ENCODE results near the gene PPP6R1.

- TF ChIP-seq, protein P1, sequence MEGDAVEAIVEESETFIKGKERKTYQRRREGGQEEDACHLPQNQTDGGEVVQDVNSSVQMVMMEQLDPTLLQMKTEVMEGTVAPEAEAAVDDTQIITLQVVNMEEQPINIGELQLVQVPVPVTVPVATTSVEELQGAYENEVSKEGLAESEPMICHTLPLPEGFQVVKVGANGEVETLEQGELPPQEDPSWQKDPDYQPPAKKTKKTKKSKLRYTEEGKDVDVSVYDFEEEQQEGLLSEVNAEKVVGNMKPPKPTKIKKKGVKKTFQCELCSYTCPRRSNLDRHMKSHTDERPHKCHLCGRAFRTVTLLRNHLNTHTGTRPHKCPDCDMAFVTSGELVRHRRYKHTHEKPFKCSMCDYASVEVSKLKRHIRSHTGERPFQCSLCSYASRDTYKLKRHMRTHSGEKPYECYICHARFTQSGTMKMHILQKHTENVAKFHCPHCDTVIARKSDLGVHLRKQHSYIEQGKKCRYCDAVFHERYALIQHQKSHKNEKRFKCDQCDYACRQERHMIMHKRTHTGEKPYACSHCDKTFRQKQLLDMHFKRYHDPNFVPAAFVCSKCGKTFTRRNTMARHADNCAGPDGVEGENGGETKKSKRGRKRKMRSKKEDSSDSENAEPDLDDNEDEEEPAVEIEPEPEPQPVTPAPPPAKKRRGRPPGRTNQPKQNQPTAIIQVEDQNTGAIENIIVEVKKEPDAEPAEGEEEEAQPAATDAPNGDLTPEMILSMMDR (conservative IDR thresholded peaks at IDR 0.05 in 1 of 2, IDR thresholded peaks at IDR 0.05 in 1 of 2; ENCODE audit: low read depth in 1 of 2, low read length in 2 of 2), result peak; percentile 69 to 86
- no peak for TF ChIP-seq EZH2 (IDR thresholded peaks at IDR 0.05; ENCODE audit: low read length, missing control alignments)
Measured at GRCh38 chr19:55301459-55302317, 42.9 kb upstream of the PPP6R1 start.

Measured in fibroblast of lung (primary cell).